GM19328 (cell line): ENCODE measurements around the gene LPP.

Source experiments
- ATAC-seq: cut with Tn5 transposase; IDR thresholded peaks from one replicate; pipeline ENCODE4 v1.9.1; 2021; ENCODE audit warnings: mild to moderate bottlenecking, moderate library complexity; ENCODE audit not compliant: unreplicated experiment

LPP gene

GRCh38 chr3:188841906-188842305, 687.9 kb downstream of the LPP start:
- ATAC-seq = no peak

DNA sequence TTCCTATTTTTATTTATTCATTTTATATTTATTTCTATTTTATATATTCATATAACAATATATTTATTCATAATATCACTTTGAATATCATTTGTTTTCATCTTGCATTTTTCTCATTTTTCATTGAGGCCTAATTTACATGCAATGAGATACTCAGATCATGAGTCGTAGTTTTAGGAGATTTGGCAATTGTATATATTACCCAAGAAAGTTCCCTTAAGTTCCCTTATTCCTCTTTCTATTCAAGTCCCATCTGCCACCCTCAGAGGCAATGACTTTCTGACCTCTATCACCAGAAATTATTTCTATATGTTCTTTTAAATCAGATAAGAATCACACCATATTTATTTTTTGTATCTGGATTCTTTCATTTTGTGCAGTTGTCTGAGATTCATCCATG, 688.7 kb downstream of the LPP start:
- ATAC-seq = no peak

- ATAC-seq = no peak
Observed at GRCh38 chr3:188844096-188844495, 690.1 kb downstream of the LPP start.

GRCh38 chr3:188845514-188845913, 691.6 kb downstream of the LPP start:
- ATAC-seq = no peak

DNA sequence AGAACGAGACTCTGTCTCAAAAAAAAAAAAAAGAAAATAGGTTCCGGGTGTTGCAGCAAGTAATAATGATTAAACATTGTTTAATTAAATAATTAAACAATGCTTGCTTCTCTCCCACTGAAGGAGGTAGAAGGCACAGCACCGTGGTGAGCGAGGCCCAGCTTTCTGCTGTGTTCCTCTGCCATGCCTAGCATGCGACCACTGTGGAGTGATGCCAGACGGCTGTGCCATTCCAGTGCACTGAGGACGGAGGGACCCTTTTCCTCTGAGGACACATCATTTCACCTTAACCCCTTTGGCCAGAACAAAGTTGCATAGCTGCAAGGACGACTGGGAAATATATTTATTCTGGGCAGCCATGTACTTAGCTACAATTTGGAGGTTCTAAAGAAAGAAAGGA, 695.0 kb downstream of the LPP start:
- no peak for ATAC-seq

- no peak for ATAC-seq
Observed at GRCh38 chr3:188853856-188854771, 700.2 kb downstream of the LPP start.

DNA sequence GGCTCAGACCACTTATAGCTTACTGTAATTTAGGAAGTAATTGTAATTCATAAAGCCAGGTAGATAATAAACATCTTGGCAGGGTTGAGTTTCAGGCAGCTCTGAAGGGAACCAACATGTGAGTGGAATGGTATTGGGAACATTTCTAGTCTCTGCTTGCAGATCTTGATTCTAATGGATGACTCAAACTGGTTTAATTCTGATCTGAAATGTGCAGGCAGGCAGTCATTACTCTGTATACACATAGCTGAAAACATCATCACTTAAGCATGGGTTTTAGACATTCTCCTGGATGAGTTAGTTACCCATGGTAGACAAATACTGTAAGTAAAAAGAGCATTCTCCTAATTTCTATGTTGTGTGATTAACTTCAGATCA, 700.8 kb downstream of the LPP start:
- no peak for ATAC-seq

- ATAC-seq = no peak
Observed at GRCh38 chr3:188855675-188856074, 701.7 kb downstream of the LPP start.

DNA sequence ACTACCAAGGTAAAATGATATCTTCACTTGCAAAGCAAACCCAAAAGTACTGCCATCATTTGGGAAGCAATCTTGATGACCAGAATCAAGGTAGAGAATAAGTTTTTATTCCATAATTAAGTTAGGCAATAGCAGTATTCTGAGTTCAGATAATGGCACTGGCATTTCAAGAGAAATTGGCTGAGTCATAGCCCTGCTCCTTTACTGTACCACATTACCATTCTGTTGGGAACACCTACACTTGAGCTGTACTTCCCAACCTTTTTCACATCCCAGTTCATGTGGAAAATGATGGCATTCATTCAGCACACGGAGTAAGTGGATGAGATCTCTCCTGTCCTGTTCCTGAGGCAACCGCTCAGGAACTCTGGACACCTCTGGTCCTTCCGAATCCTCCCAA, 706.2 kb downstream of the LPP start:
- ATAC-seq = no peak

DNA sequence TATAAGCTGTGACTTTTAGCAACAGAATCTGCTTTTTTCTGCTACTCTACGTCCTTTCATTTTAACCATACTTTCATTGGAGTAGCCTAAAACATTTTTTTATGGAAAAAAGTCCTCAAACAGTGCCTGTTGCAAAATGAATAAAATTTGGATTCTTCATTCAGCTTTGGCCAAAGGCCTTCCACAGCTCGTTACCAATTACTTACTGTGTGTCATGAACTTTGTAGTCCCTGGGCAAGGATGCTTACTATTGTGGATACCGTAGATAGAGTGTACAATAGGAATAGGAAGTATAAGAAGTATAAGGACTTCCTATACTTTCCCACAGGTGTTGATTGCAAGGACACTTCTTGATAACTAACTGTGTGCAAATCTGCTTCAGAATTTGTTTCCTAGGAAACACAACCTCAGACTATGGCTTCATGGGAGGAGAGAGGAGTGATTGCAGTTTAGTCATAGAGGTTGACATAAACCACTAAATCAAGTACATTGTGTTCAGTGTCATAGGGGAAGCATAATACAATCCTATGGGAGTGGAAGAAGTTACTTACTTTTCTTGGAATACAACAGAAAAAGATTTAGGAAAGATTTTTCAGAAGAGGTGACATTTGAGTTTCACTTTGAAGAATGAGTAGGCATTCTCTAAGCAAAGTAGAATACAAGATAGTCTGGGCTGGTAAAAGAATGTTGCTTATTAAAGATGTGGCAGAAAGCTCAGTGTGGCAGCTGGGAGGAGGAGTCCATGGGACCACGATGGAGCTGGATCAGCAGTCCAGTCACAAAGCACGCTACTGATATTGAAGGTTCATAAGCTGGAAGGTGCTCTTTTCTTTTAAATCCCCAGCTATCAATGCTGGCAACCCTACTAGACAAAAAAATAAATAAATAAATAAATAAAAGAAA, 708.1 kb downstream of the LPP start:
- no peak for ATAC-seq

DNA sequence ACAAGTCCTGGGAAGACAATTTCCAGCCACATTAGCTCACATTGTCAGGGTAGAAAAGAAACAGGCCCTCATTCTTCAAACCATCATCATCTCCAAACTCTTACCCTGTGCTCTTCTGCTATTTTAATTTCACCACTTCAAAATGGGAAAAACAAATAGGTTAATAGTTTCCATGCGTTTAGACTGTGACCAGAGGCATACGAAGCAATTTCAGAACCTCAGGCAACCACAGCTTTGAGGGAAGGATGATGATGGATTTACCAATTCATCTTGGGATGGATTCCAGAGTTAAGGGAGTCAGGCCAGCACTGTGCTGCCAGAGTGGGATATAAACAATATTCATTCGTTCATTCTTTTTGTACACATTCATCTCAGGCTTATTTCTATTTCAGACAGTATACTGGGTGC, 710.0 kb downstream of the LPP start:
- ATAC-seq = no peak

DNA sequence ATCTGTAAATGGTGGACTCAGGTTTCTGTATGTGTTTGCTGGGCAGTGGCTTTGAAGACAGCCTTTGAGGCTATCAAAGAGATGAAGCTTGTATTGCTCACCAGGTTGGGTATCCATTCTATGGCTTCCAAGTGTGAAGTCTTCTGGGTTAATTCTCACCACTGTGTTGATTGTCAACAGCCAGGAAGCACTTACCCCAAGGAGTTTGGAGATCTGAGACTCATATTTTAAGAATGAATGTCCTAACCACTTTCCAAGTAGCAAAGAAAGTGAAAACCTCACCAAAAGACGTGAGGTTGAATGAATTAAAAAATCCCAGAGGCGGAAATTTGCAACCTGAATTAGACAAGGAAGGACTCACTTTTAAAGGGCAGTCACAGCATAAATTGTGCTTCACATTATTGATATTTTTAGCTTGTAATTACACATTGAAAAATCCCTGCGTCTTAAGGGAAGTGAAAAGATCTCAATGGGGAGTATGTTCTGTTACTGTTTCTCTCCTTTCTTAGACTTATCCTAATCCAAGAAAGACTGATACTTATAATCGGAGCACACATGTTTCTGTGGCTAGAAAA, 713.8 kb downstream of the LPP start:
- ATAC-seq = no peak

- no peak for ATAC-seq
Observed at GRCh38 chr3:188868803-188869202, 714.8 kb downstream of the LPP start.

GRCh38 chr3:188869628-188870027, 715.7 kb downstream of the LPP start:
- no peak for ATAC-seq

DNA sequence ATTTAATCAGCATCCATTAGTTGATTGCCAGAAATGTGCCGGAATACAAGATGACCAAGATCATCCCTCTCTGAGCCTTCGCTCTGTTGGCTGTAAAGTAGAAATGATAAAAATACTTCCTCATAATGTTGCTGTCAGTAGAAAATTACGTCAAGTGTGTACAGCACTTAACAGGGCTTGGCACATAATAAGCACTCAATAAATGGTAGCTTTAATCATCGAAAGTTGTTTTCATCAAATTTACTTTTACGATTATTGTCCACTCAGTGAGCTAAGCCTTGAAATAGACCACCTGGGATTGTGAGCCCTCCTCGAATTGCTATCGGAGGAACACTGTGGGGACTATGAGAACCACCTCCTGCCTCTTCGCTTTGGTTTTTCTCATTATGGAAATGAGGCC, 716.5 kb downstream of the LPP start:
- no peak for ATAC-seq

DNA sequence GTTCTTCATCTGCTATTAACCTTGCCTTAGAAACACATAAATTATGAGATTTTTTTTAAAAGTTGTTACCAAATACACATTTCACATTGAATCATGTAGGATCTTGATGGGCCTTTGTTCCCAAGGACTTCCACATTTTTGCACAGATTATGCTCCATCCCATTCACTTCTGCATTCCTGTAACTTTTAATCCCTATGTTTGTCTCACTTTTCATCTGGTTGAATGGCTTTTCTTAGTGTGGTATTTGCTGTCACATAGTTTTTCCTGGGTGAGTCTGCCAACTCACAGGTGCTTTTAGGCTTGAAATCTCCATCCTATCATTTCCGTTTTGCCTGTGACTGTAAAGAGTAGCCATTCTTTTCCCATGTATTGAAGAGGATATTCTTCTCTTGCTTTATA, 720.6 kb downstream of the LPP start:
- no peak for ATAC-seq

DNA sequence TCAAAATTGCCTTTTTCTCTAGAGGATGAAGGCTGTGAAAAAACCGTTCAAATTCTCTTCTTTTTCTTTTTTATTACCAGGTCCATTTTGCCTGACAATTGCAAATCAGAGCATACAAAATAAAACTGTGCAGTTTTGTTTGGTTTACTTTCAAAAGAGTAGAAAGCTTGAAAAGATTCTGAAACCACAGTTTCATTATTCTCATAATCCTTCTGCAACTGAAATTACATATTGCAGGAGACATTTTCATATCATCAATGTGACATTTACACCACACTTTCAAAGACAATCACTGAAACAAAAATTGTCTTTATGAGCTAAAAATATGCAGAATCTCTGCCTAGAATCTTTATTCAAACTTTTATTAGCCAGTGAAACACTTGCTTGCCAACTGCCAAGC, 721.5 kb downstream of the LPP start:
- no peak for ATAC-seq

GRCh38 chr3:188876370-188876769, 722.4 kb downstream of the LPP start:
- no peak for ATAC-seq

DNA sequence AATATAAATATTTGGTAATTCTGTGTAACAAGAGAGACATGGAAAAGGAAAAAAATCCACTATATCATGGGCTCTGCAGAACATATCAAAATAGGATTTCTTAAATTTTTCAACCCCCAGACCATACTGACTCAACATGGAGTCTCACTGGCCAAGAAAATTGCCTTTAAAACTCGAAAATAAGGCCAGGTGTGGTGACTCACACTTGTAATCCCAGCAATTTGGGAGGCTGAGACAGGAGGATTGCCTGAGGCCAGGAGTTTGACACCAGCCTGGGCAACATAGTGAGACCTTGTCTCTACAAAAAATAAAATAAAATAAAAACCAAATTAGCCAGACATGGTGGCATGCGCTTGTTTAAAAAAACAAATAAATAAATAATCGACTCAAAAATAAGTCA, 723.4 kb downstream of the LPP start:
- no peak for ATAC-seq

DNA sequence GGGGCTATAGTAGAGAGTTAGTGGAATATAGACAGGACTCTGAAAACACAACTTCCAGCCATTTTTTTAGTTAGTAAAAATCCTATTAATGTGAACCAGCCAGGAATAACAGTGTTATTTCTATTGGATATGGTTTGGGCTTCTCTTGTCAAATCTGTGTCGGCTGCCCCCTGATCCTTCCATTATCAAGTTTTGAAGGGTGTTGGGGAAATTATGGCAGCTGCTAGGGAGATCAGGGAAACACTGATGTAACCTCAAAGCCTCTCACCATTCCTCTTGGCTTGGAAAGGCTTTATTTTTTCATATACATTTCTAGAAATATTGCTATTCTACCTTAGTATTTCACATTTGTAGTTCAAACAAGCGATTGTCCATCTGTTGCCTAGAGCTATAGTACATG, 724.1 kb downstream of the LPP start:
- no peak for ATAC-seq

- no peak for ATAC-seq
Observed at GRCh38 chr3:188881954-188882641, 728.1 kb downstream of the LPP start.
